Stimulated activated CD4-positive, alpha-beta T cell treated with anti-CD3 and anti-CD28 coated beads, TNF-alpha, amount 100 ng/mL, for 48 hours (primary cell): ENCODE results near the gene ABTB2.
A peak's percentile ranks its signal among the peaks of the same experiment; 100 is the strongest.
"Not testable (repeated sequence)": the region's sequence is repeated elsewhere in the genome, so short reads cannot be mapped to it uniquely, and the experiment has no call there.

Experiments used
- DNase-seq, 3 donors: peaks; one replicate each; pipeline ENCODE4 v3.0.0-alpha.2; 2020; ENCODE audit warnings: low read depth in 3 of 3

ABTB2 gene

GRCh38 chr11:34190192-34191139 is 167.3 kb downstream of the ABTB2 start:
- no peak for DNase-seq

GRCh38 chr11:34189191-34189590 is 168.6 kb downstream of the ABTB2 start:
- no peak for DNase-seq

GRCh38 chr11:34188181-34188580 is 169.6 kb downstream of the ABTB2 start:
- DNase-seq = no peak

- no peak for DNase-seq
These were observed 171.6 kb downstream of the ABTB2 start for GRCh38 chr11:34185926-34186841.

GRCh38 chr11:34184505-34185015 is 173.2 kb downstream of the ABTB2 start:
- DNase-seq = no peak

- DNase-seq = no peak
These were observed 173.9 kb downstream of the ABTB2 start for GRCh38 chr11:34183848-34184391.

- DNase-seq = no peak
These were observed 174.7 kb downstream of the ABTB2 start for GRCh38 chr11:34182921-34183685.

- no peak for DNase-seq
These were observed 175.4 kb downstream of the ABTB2 start for GRCh38 chr11:34182425-34182824.

GRCh38 chr11:34181856-34182405 is 175.9 kb downstream of the ABTB2 start:
- DNase-seq = no peak

GRCh38 chr11:34181251-34181650 is 176.6 kb downstream of the ABTB2 start:
- no peak for DNase-seq

GRCh38 chr11:34180814-34181165 is 177.0 kb downstream of the ABTB2 start:
- not testable (repeated sequence) for DNase-seq

GRCh38 chr11:34180040-34180813 is 177.6 kb downstream of the ABTB2 start:
- no peak for DNase-seq

- DNase-seq = no peak
These were observed 178.7 kb downstream of the ABTB2 start for GRCh38 chr11:34179026-34179675.

- DNase-seq = no peak
These were observed 179.5 kb downstream of the ABTB2 start for GRCh38 chr11:34178209-34178821.

GRCh38 chr11:34176751-34177209 is 181.0 kb downstream of the ABTB2 start:
- no peak for DNase-seq

- no peak for DNase-seq
These were observed 182.4 kb downstream of the ABTB2 start for GRCh38 chr11:34175284-34176019.

GRCh38 chr11:34174412-34175041 is 183.3 kb downstream of the ABTB2 start:
- peak; percentile 61 to 80 (median 61) for DNase-seq

- DNase-seq = no peak
These were observed 184.8 kb downstream of the ABTB2 start for GRCh38 chr11:34173050-34173449.
